Right lobe of liver (tissue), 4 donors: ENCODE results near the gene CENPM.

ENCODE experiments used
- CTCF ChIP-seq, 4 donors: fragments of 200-600 bp in 3 of 4; fragments of 450-650 bp in 1 of 4; IDR thresholded peaks; one replicate each; pipeline versions ENCODE4 v1.5.1 to v1.8.0; 2016 to 2022; ENCODE audit warnings: antibody characterized with exemption in 4 of 4, mild to moderate bottlenecking in 2 of 4
- POLR2A ChIP-seq: fragments of 450-650 bp; IDR thresholded peaks from one replicate; pipeline ENCODE4 v1.6.1; 2017; ENCODE audit warnings: antibody characterized with exemption, mild to moderate bottlenecking
- donor health status: DM: no; HTN: no; CAD: no.
- donor health status: DM: no; HTN: no; CAD: no.
- donor health status: DM: no; HTN: yes; CAD: no.

DNA sequence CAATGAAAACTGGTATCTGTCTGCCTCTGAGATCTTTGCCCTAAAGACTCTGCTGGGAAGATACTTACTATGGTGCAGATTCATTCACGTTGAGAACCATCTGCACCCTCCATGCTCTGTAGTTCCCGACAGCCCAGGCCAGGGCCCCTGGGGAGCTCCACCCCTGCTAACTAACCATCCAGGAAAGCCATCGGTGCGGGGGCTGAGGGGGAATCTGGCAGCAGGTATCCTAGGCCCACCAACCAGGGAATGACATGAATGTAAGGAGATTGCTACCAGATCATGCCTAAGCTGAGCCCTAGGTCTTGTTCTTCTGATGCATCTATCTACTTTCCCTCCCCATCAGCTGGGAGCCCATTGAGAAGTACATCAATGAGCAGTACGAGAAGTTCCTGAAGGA, 40.3 kb upstream of the CENPM start:
- TF ChIP-seq CTCF (IDR thresholded peaks at IDR 0.05) (no peak), POLR2A (no peak)
